Left renal cortex interstitium (tissue), 4 donors: ENCODE data around the gene GLP1R. TPM values are rescaled to one million over a fixed set of nuclear protein-coding genes. Genes with fewer than 3 reads are reported as not detected.

Experiments
- DNase-seq, 4 donors: peaks; one replicate each; pipeline ENCODE4 v3.0.0-alpha.2; 2013; ENCODE audit warnings: low read depth in 4 of 4, low spot score in 2 of 4, missing footprints in 1 of 4
- polyA plus RNA-seq, 4 donors: library from polyadenylated mRNA; unstranded; fragments of 120-200 nt; gene quantifications; one replicate each; pipeline ENCODE4 v1.2.1, GENCODE V29; 2013; ENCODE audit not compliant: insufficient read length in 4 of 4

The GLP1R gene
- polyA plus RNA-seq, 4 donors = 0.57 to 1.1 (median 0.78) TPM

DNA sequence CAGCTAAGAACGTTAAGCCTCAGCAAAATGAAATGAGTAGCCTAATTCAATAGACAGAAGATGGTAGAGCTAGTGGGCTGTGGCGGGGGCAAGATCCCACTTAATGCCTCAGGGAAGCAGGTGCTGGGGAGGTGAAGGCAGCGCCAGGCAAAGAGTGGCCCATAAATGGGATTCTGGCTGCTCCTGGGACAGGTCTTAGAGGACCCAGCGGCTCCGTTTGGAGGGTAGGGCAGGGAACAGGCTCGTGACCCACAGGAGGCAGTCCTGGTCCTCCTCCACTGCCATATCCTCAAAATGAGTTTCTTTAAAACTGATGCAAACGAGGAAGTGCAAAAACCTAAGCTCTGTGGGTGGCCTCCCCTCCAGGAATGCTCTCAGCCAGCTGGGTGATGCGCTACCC is 33.7 kb downstream of the GLP1R start:
- DNase-seq = no peak

DNA sequence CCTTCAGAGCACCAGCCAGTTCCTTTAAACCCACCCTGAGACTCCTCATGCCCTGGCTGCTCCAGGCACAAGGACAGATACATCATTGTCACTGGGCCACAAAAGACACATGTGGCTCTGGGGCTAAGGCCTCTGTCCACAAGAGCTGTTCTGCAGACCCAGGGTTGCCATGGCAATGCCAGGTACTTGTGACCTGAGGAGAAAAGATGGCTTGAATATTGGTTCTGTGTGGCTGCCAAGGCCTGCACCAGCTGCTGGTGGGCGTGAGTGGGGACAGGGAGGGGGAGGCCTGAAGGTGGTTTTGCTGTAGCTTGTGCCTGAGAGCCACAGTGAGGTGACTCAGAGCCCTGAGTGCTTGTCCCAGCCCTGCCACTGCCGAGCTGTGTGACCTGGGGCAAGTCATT is 34.7 kb downstream of the GLP1R start:
- DNase-seq = no peak

DNA sequence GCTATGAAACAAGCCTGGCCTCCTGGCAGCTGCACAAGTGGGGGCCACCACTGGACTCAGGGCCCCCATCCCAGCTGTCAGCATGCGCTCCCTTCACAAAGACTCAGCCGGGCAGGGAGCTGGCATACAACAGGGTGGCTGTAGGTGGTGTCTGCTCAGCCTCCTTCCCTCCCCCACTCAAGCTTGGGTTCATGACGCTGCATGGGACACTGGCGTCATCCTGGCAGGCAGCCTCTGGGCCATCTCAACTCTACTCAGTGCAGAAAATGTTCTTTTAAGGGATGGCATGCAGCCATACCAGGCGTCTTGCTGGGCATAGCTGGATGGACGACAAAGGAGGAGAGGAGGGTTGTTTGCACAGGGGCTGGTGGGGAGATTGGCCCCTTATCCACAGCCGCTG is 35.9 kb downstream of the GLP1R start:
- no peak for DNase-seq

DNA sequence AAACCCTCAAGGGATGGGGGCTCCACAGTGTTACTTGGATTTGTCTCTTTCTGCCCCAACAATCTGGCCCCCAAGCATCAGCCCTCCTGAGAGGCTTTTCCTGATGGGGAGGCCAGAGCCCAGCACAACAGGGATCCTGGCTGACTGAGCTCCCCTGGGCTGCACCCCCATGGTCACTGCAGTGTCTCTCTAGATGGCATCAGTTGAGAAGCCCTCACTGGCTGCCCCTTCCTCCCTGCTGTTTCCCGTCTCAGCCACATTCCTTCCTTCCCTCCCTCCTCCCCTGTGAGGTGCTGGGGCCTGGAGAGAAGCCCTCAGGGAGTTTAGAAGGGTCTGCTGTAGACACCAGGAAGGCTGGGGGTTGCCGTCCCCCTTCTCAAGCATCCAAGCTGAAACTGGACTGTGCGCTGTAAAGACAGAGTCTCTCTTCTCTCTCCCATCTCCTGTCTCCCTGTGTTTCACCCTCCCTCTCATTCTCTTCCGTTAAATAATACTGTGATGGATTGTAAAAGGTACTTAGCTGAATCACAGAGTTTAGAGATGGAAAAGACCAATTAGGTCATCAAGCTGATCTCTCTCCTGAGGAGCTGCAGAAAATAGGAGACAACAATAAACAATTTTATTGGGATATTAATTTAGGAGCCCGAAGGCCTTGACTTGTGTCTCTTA is 36.7 kb downstream of the GLP1R start:
- no peak for DNase-seq

DNA sequence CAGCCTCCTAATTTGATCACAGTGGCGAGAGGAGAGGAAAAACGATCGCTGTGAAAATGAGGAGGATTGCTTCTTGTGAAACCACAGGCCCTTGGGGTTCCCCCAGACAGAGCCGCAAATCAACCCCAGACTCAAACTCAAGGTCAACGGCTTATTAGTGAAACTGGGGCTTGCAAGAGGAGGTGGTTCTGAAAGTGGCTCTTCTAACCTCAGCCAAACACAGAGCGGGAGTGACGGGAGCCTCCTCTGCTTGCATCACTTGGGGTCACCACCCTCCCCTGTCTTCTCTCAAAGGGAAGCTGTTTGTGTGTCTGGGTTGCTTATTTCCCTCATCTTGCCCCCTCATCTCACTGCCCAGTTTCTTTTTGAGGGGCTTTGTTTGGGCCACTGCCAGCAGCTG is 37.7 kb downstream of the GLP1R start:
- no peak for DNase-seq

DNA sequence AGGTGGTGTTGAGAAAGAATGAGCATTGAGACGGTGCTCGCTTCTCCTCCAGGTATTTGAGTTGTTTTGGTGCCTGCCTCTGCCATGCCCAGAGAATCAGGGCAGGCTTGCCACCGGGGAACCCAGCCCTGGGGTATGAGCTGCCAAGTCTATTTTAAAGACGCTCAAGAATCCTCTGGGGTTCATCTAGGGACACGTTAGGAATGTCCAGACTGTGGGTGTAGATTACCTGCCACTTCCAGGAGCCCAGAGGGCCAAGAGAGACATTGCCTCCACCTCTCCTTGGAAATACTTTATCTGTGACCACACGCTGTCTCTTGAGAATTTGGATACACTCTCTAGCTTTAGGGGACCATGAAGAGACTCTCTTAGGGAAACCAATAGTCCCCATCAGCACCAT is 38.1 kb downstream of the GLP1R start:
- DNase-seq = no peak

DNA sequence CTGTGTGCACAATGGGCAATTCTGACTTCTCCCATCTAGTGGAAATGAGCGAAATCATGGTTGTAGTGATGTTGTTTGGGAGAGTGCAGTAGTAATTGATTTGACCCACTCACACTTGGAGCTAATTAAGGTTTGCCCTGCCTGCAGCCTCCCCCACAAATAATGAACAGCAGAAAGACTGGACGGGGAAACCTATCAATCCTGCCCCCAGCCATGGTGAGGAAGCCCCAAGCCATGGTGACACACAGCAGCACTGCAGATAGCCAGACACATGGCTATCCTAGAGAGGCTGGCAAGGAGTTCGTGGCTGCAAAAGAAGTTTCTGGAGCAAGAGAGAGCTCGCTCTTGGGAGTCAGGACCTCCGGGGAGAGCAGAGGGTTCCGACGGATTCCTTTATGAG is 38.6 kb downstream of the GLP1R start:
- no peak for DNase-seq

DNA sequence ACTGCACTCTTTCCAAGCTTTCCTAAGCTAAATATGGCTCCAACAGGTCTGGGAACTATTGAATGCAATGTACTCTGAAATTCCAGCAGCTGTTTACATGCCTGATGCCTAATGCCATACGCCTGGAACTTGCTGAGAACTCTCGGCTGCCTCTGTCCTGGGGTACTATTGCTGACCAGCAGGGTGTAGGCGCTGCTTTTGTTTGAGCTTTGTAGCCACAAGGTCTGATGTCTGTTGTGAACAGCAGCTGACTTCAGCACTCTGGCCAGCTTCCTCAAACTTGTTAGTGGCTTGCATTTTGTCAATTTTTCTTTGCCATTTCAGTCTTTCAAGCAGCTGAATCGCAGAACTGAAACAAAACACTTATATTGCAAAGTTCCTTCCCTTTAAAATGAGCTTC is 39.8 kb downstream of the GLP1R start:
- peak in 3 of 4 donors; percentile 32 to 70 (median 49) for DNase-seq

DNA sequence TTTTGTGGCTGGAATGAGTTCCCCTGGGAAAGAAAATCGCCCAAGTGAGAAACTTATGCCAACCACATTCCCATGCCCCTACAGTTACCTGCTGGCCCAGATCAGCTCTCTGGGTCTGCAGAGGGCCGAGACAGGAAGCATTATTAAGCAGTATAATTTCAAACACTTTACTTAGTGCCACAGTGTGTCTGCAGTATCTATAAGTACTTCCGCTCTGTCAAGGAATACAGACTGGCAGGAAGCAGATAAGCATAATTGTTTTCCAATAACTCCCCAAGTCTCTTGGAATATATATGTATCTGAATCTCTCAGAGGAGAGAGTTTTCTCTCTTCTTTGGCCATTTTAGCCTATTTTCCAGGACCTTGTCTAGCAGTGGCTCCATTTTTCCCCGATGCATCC is 41.5 kb downstream of the GLP1R start:
- no peak for DNase-seq

DNA sequence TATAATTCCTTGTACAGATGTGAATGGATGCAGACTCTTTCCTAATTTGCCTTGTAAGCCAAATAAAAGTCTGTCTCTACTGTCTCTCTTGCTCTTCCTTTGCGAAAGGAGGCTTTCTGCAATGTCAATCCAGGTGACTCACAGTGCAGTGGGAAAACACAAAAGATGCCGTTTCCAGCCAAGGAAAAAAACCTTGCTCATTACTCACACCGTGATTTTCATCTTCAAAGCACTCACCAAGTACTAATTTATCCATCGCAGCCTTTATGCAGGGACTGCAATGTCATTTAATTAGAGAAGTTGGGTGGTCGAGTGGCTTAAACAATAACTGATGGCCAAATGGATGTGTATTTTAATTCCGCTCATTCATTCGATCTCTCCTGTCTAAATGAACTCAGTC is 42.6 kb downstream of the GLP1R start:
- DNase-seq = no peak

DNA sequence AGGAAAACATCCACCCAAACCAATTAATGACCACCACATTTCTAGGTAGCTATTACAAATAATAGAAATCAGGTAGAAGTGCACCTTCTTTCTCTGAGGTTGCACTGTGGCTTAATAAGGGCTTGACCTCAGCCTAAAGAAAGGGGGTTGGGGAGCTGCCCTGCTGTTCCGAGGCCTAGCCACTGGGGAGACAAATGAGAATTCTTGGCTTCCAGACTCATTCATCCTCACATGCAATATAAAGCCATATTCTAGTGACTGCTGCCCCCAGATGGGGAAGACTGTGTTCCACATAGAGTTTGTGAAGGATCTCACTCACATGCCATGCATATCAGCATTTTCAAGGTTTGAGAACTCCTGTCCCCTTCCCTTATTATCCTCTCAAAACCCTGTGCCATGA is 43.5 kb downstream of the GLP1R start:
- DNase-seq = no peak

DNA sequence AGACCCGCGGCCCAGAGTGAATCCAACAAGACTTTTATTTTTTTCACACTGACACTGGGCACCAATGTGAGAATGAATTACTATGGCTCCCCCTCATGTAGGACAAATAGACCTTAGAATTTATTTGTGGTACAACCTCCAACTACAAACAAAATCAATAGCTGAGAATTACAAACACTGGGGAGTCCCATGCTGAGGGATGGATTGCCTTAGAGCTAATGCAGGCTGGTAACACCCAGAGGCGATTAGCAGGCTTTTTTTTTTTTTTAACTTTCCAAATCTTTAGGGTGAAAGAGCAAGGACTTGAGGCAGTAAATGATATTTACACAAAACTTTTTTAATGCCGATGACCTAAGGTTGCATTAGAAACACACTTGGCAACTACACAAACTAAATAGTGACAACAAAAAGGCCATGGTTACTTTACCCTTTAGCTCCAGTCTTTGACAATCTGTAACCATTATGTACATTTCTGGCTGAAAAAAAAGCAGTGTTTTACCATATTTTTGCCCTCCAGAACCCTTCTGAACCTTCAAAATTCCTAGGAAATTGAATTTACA is 44.6 kb downstream of the GLP1R start:
- DNase-seq = no peak

DNA sequence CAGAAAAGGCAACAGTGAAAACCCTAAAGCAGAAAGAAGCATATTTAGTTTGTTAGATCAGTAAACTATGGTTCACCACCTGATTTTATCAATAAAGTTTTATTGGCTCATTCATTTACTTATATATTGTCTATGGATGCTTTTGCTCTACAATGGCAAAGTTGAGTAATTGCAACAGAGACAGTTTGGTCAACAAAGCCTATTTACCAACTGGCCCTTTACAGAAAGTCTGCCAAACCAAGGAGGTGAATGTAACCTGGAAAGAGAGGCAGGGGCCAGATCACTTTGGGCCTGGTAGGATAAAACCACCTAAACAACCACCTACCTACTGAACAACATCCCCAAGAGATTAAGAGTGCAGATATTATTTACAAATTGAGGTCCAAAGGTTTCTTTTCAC is 47.0 kb downstream of the GLP1R start:
- DNase-seq = no peak

DNA sequence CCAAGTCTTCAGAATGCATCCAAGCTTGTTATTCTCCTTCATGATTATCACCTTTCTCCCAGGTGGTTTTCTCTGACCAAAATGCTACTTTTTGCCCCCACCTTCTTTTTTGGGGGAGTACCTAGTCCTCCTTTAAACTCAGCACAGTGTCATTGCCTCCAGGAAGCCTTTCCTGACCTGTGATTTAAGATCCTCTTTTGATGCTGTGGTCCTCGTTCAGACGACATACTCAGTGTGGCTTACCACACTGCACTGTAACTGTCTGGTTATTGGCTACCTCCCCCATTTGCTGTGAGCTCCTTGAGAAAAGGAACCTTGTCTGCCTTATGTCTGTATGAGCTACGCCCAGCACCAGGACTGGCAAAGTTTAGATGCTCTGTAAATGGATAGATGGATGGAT is 51.8 kb downstream of the GLP1R start:
- DNase-seq = no peak

DNA sequence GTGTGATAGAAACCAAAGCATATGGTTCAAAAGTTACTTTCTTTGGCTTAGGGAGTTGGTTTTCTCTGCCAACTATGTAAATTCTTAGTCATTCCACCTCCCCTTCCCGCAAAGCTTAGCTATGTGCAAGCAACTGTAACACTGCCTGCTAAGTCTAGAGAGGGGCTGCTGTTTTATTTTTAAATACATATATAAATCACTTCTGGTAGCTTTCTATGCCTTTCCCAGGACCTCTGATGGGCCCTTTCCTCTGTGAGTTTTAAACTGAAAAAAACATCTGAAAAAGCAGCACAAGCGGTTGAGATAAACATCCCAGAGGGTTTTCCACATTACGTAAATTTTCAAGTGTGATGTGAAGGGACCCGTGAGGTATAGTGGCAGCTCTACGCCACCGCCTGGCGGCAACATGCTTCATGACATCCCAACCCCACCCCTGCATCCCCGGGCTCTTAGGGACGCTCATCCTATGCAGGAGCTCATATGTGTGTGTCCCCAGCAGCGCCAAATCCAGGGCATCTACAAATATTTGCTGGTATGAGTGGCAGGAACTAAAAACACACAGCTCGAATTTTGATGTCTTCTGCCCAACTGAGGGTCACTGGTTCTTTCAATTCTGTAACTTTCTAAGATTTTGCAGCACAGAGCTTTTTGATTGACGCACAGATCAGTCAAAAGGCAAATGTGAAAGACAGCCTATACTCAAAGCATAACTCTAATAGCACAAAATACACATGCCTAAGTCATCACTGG is 53.7 kb downstream of the GLP1R start:
- peak in 2 of 4 donors; percentile 15 to 39 for DNase-seq

DNA sequence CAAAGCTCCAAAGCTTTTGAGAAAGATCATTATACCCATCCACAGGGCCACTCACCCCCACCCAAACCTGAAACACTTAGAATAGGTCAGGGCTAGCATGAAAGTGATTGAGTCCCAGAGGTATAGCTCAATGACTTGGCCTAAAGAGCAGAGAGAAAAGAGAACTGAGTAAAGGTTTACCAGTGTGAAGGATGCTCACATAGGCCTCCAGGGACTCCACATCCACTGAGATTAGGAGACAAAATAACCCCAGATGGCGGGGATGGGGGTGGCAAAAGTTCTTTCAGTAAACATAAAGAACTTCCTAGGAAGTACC is 54.2 kb downstream of the GLP1R start:
- DNase-seq = no peak

DNA sequence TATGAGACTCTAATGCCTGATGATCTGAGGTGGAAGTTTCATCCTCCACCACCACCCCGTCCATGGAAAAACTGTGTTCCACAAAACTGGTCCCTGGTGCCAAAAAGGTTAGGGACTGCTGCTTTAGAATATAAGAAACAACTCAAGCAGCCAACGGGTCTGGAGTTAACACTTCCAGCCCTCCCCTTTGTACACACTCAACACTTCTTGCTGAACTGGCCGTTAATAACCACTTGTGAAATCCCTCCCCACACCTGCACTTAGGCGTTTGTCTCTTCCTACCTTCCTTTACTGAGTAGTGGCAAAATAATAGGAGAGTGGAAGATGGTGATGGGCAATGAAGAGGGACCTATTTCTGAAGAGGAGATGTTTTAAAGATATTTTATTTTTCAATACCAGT is 55.9 kb downstream of the GLP1R start:
- no peak for DNase-seq

DNA sequence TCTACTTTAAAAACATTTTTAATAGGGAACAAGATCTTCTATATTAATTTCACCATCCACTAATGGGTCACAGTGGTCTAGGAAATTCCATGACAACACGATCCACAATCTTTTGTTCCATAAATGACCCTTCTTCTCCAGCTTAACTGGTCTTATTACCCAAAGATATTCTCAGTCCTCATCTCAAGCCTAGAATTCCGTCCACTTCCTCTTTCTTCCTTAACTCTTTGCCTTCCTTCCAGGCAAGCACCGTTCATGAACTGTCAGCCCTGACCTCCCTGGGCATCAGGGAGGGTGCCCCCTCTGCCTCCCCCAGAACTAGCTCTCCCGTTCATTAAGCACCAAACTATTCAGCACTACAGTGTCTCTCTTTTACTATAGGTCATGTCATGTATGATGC is 58.5 kb downstream of the GLP1R start:
- no peak for DNase-seq

DNA sequence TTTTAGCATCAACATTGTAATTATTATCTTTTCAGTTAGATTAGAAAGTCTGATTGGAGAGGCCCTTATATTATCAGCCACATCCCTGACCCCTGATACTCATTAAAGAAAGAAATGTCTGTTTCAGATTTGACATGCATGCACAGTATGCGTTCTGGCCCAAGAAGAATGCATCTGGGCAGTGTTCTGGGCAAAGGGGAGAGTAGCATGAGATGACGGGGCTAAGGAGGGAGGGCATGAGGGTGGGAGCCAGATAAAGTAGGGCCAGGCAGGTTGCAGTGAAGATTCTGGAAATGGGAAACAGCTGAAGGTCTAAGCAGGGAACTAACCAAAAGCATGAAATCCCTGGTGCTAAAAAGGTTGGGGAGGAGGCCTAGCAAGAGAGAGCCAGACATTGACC is 59.1 kb downstream of the GLP1R start:
- no peak for DNase-seq

DNA sequence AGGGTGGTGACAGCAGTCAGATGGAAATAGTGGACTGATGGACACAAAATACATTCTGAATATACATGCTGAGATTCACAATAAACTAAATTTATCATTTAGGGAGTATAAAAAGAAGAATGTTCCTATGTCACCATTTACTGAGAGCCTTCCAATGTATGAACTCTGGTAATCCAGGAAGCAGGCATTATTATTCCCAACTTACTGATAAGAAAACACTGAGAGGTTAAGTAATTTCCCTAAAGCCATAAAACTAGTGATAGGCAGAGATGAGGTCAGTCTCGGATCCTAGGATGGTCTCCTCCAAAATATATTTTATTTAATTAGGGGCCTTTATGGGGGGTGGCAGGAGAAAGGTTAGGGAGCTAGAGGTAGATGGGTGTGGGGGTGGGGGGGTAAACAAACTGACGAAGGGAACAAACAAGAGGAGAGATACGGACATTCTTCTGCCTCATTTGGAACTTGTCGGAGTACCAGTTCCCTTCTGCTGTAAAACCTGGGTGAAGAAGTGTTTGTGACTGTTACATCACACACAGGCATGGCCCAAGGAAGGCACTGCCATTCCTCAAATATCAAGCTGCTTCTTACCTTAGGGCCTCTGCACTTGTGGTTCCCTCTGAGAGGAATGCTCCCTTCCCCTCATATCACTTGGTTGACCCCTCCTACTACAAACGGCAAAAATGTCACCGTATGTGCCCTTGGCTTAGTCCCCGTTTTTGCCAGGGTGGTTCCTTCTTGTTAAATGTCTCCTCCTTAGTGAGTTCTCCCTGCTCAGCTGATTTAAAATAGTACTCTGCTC is 59.7 kb downstream of the GLP1R start:
- DNase-seq = no peak

DNA sequence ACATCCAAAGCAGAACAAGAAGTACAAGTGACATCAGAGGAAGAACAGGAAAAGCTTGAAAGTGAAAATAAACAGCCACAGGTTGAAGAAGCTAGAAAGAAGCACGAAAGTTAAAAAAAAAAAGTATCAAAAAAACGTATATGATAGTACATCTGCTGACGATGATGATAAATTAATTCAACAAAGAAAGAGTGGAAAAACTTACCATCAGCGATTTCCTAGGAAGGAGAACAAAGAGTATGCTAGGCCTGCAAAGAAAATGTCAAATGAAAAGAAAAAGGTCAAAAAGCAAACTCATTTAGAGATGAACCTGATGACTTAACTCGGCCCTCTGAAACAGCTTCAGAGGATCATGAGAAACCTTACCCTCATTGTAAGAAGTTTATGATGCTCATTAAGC is 62.7 kb downstream of the GLP1R start:
- DNase-seq = no peak

DNA sequence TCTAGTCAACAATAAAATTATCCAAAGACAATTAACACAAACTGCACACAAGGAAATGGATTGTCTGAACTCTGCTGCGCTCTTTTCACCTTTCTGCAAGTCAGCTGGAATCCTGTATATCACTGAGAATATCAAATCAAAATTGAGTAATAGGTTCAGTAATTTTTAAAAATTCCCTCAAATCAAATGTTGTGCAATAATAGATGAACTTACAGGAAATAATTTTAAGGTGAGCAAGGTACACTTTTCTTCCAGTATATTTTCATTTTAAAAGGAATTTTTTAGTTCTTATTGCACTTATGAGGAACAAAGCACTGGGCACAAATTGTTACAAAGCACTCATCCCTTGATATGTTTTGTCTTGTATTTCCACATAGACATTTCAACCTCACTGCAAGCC is 65.2 kb downstream of the GLP1R start:
- no peak for DNase-seq
